Measurements from ENCODE around the gene STAC3.
A peak's percentile ranks its signal among the peaks of the same experiment; 100 is the strongest.
"Not testable (repeated sequence)": the region's sequence is repeated elsewhere in the genome, so short reads cannot be mapped to it uniquely, and the experiment has no call there.

Gene STAC3

GRCh38 chr12:57250956-57251355, at the start of gene STAC3:
STAC3 (minus strand) TSS chr12:57251187; CDS start chr12:57249636, 1,551 bp downstream.
- DNase-seq (ENCODE audit: low read depth): no peak

GRCh38 chr12:57299514-57300016, 48.6 kb upstream of the STAC3 start:
- no peak for DNase-seq (ENCODE audit: low read depth)

- DNase-seq (ENCODE audit: low read depth): no peak
These were observed 45.3 kb upstream of the STAC3 start for GRCh38 chr12:57296291-57296690.

- DNase-seq (ENCODE audit: low read depth): not testable (repeated sequence)
These were observed 31.1 kb upstream of the STAC3 start for GRCh38 chr12:57282073-57282472.

- DNase-seq (ENCODE audit: low read depth): peak; percentile 46
These were observed 29.4 kb upstream of the STAC3 start for GRCh38 chr12:57280211-57281062.

GRCh38 chr12:57278465-57279381, 27.7 kb upstream of the STAC3 start:
- no peak for DNase-seq (ENCODE audit: low read depth)

- no peak for DNase-seq (ENCODE audit: low read depth)
These were observed 26.1 kb upstream of the STAC3 start for GRCh38 chr12:57276935-57277563.

GRCh38 chr12:57276233-57276632, 25.2 kb upstream of the STAC3 start:
- not testable (repeated sequence) for DNase-seq (ENCODE audit: low read depth)

- no peak for DNase-seq (ENCODE audit: low read depth)
These were observed 22.5 kb upstream of the STAC3 start for GRCh38 chr12:57273516-57273915.

GRCh38 chr12:57272337-57273151, 21.6 kb upstream of the STAC3 start:
- no peak for DNase-seq (ENCODE audit: low read depth)

- DNase-seq (ENCODE audit: low read depth): no peak
These were observed 20.0 kb upstream of the STAC3 start for GRCh38 chr12:57270966-57271470.

GRCh38 chr12:57268264-57268663, 17.3 kb upstream of the STAC3 start:
- DNase-seq (ENCODE audit: low read depth): no peak

GRCh38 chr12:57266681-57267080, 15.7 kb upstream of the STAC3 start:
- DNase-seq (ENCODE audit: low read depth): no peak

GRCh38 chr12:57263096-57263495, 12.1 kb upstream of the STAC3 start:
- no peak for DNase-seq (ENCODE audit: low read depth)

- DNase-seq (ENCODE audit: low read depth): no peak
These were observed 11.3 kb upstream of the STAC3 start for GRCh38 chr12:57262126-57262822.

- DNase-seq (ENCODE audit: low read depth): no peak
These were observed 10.5 kb upstream of the STAC3 start for GRCh38 chr12:57261428-57261865.

- DNase-seq (ENCODE audit: low read depth): no peak
These were observed 9.4 kb upstream of the STAC3 start for GRCh38 chr12:57260366-57260765.

- no peak for DNase-seq (ENCODE audit: low read depth)
These were observed 8.3 kb upstream of the STAC3 start for GRCh38 chr12:57258977-57259970.

- DNase-seq (ENCODE audit: low read depth): no peak
These were observed 4.9 kb upstream of the STAC3 start for GRCh38 chr12:57255916-57256315.

Measured in T-helper 22 cell (primary cell).